HepG2 (cell line): Measurements from ENCODE around the gene TTC23L. TPM values are rescaled to one million over a fixed set of nuclear protein-coding genes. Genes with fewer than 3 reads are reported as not detected.

Source experiments
- CBFB ChIP-seq: sonication (generic); formaldehyde crosslinking; IDR thresholded peaks from 2 replicates; pipeline ENCODE4 v1.4.0; 2020; ENCODE audit warnings: missing genetic modification reagents
- HDAC2 ChIP-seq: sonication (generic); formaldehyde crosslinking; IDR thresholded peaks from 2 replicates; pipeline ENCODE4 v1.4.0; 2020; ENCODE audit warnings: missing genetic modification reagents
- HMGA1 ChIP-seq: sonication (generic); formaldehyde crosslinking; conservative IDR thresholded peaks from 2 replicates; pipeline ENCODE4 v1.4.0; 2020; ENCODE audit warnings: missing genetic modification reagents
- KLF13 ChIP-seq: sonication (generic); formaldehyde crosslinking; IDR thresholded peaks from 2 replicates; pipeline ENCODE4 v1.4.0; 2020; ENCODE audit warnings: mild to moderate bottlenecking, missing genetic modification reagents
- MTA1 ChIP-seq: sonication (generic); formaldehyde crosslinking; IDR thresholded peaks from 2 replicates; pipeline ENCODE4 v1.4.0; 2020; ENCODE audit warnings: missing genetic modification reagents, mild to moderate bottlenecking, borderline replicate concordance
- RFX3 ChIP-seq: IDR thresholded peaks from 2 replicates; pipeline ENCODE4 v1.6.1; 2016; ENCODE audit warnings: missing biosample characterization, missing genetic modification reagents
- SIN3B ChIP-seq: fragments of 150-350 bp; IDR thresholded peaks from 2 replicates; pipeline ENCODE4 v1.6.1; 2014; ENCODE audit warnings: low read length
- TARDBP ChIP-seq: sonication (generic); formaldehyde crosslinking; IDR thresholded peaks from 2 replicates; pipeline ENCODE4 v1.8.0; 2022; ENCODE audit warnings: mild to moderate bottlenecking, missing genetic modification reagents
- THAP11 ChIP-seq: IDR thresholded peaks from 2 replicates; pipeline ENCODE4 v1.6.1; 2016; ENCODE audit warnings: missing biosample characterization, missing genetic modification reagents
- ZBTB8A ChIP-seq: sonication (generic); formaldehyde crosslinking; IDR thresholded peaks from 2 replicates; pipeline ENCODE4 v1.4.0; 2020; ENCODE audit warnings: mild to moderate bottlenecking, low read depth, missing genetic modification reagents, borderline replicate concordance
- ZNF749 ChIP-seq: sonication (generic); formaldehyde crosslinking; IDR thresholded peaks from 2 replicates; pipeline ENCODE4 v1.8.0; 2022; ENCODE audit warnings: mild to moderate bottlenecking, missing genetic modification reagents, moderate library complexity, borderline replicate concordance
- polyA plus RNA-seq, 8 experiments: library from polyadenylated mRNA; depleted of rRNA in 3 of 8; stranded (reverse) in 7 of 8; unstranded in 1 of 8; fragments of >200 nt; fragmentation: Illumina TruSeq in 4 of 8; extraction: Trizol in 4 of 8; gene quantifications; 2 replicates each; pipeline versions ENCODE4 v1.2.1 to v1.2.3, GENCODE V29; 2011 to 2016; ENCODE audit warnings: low read depth in 4 of 8, missing spikeins in 1 of 8, mixed read lengths in 1 of 8; ENCODE audit not compliant: insufficient read depth in 1 of 8
- total RNA-seq, 5 experiments: library from RNA; depleted of rRNA; stranded (reverse); fragments of >200 nt; fragmentation: Illumina TruSeq; extraction: Trizol; gene quantifications; 2 replicates each; pipeline ENCODE4 v1.2.3, GENCODE V29; 2016; ENCODE audit warnings: low read depth in 1 of 5
- TF ChIP-seq, protein P1 (sequence below): sonication (generic); formaldehyde crosslinking; IDR thresholded peaks from 2 replicates; pipeline ENCODE4 v1.4.0; 2020; ENCODE audit warnings: missing genetic modification reagents, borderline replicate concordance
- TF ChIP-seq, protein P2 (sequence below): sonication (generic); formaldehyde crosslinking; IDR thresholded peaks from 2 replicates; pipeline ENCODE4 v1.9.0; 2021; ENCODE audit warnings: mild to moderate bottlenecking, missing genetic modification reagents
- TF ChIP-seq, protein P3 (sequence below): IDR thresholded peaks from 2 replicates; pipeline ENCODE4 v1.6.1; 2016; ENCODE audit warnings: mild to moderate bottlenecking, missing biosample characterization, missing genetic modification reagents
- TF ChIP-seq, protein P4 (sequence below): sonication (generic); formaldehyde crosslinking; IDR thresholded peaks from 2 replicates; pipeline ENCODE4 v1.5.0; 2020; ENCODE audit warnings: mild to moderate bottlenecking, missing genetic modification reagents, borderline replicate concordance
- TF ChIP-seq, protein P5 (sequence below): sonication (generic); formaldehyde crosslinking; IDR thresholded peaks from 2 replicates; pipeline ENCODE4 v1.4.0; 2020; ENCODE audit warnings: low read depth, mild to moderate bottlenecking, missing genetic modification reagents

TTC23L gene
- total and polyA plus RNA-seq, 2 of the 13 experiments (the other 11 are each of a cell fraction or from before 2014, with no cell fraction given) = 0.37 to 1.4 TPM

DNA sequence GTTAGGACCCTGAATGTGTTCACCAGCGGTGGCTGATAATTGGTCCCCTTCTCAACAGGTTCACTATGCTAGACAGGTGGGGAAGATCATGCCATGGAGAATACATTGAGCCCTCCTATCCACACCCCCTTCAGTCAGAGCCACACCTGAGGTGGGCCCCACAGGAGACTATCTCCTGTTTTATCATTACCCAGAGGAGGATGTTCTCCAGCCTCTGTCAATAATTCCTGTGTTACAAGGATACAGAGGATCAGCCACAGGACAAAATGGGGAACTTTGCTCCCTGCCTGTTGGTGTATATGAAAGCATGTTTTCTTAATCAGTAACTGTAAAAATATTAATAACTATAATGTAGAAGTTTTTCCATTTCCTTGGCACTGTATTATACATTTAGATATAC, 50.4 kb downstream of the TTC23L start (continued):
- TF ChIP-seq, protein P1, sequence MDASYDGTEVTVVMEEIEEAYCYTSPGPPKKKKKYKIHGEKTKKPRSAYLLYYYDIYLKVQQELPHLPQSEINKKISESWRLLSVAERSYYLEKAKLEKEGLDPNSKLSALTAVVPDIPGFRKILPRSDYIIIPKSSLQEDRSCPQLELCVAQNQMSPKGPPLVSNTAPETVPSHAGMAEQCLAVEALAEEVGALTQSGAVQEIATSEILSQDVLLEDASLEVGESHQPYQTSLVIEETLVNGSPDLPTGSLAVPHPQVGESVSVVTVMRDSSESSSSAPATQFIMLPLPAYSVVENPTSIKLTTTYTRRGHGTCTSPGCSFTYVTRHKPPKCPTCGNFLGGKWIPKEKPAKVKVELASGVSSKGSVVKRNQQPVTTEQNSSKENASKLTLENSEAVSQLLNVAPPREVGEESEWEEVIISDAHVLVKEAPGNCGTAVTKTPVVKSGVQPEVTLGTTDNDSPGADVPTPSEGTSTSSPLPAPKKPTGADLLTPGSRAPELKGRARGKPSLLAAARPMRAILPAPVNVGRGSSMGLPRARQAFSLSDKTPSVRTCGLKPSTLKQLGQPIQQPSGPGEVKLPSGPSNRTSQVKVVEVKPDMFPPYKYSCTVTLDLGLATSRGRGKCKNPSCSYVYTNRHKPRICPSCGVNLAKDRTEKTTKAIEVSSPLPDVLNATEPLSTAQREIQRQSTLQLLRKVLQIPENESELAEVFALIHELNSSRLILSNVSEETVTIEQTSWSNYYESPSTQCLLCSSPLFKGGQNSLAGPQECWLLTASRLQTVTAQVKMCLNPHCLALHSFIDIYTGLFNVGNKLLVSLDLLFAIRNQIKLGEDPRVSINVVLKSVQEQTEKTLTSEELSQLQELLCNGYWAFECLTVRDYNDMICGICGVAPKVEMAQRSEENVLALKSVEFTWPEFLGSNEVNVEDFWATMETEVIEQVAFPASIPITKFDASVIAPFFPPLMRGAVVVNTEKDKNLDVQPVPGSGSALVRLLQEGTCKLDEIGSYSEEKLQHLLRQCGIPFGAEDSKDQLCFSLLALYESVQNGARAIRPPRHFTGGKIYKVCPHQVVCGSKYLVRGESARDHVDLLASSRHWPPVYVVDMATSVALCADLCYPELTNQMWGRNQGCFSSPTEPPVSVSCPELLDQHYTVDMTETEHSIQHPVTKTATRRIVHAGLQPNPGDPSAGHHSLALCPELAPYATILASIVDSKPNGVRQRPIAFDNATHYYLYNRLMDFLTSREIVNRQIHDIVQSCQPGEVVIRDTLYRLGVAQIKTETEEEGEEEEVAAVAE (CRISPR knock-in tag) = 0 out of 2 replicates have a peak, but pooled peaks have one; percentile 42
- TF ChIP-seq ZNF749 (no peak), SIN3B (no peak), HMGA1 (CRISPR knock-in tag) (no peak), THAP11 (CRISPR knock-in tag) (peak; percentile 31; the same call in 1 of the 2 replicates), ZBTB8A (CRISPR knock-in tag) (no peak), MTA1 (CRISPR knock-in tag) (no peak), HDAC2 (CRISPR knock-in tag) (peak; percentile 83), TARDBP (CRISPR knock-in tag) (peak; percentile 52; the same call in 1 of the 2 replicates), CBFB (CRISPR knock-in tag) (no peak), RFX3 (CRISPR knock-in tag) (no peak), KLF13 (no peak)
- TF ChIP-seq, protein P2, sequence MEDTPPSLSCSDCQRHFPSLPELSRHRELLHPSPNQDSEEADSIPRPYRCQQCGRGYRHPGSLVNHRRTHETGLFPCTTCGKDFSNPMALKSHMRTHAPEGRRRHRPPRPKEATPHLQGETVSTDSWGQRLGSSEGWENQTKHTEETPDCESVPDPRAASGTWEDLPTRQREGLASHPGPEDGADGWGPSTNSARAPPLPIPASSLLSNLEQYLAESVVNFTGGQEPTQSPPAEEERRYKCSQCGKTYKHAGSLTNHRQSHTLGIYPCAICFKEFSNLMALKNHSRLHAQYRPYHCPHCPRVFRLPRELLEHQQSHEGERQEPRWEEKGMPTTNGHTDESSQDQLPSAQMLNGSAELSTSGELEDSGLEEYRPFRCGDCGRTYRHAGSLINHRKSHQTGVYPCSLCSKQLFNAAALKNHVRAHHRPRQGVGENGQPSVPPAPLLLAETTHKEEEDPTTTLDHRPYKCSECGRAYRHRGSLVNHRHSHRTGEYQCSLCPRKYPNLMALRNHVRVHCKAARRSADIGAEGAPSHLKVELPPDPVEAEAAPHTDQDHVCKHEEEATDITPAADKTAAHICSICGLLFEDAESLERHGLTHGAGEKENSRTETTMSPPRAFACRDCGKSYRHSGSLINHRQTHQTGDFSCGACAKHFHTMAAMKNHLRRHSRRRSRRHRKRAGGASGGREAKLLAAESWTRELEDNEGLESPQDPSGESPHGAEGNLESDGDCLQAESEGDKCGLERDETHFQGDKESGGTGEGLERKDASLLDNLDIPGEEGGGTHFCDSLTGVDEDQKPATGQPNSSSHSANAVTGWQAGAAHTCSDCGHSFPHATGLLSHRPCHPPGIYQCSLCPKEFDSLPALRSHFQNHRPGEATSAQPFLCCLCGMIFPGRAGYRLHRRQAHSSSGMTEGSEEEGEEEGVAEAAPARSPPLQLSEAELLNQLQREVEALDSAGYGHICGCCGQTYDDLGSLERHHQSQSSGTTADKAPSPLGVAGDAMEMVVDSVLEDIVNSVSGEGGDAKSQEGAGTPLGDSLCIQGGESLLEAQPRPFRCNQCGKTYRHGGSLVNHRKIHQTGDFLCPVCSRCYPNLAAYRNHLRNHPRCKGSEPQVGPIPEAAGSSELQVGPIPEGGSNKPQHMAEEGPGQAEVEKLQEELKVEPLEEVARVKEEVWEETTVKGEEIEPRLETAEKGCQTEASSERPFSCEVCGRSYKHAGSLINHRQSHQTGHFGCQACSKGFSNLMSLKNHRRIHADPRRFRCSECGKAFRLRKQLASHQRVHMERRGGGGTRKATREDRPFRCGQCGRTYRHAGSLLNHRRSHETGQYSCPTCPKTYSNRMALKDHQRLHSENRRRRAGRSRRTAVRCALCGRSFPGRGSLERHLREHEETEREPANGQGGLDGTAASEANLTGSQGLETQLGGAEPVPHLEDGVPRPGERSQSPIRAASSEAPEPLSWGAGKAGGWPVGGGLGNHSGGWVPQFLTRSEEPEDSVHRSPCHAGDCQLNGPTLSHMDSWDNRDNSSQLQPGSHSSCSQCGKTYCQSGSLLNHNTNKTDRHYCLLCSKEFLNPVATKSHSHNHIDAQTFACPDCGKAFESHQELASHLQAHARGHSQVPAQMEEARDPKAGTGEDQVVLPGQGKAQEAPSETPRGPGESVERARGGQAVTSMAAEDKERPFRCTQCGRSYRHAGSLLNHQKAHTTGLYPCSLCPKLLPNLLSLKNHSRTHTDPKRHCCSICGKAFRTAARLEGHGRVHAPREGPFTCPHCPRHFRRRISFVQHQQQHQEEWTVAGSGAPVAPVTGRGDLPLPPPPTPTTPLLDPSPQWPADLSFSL = no peak
- TF ChIP-seq, protein P3, sequence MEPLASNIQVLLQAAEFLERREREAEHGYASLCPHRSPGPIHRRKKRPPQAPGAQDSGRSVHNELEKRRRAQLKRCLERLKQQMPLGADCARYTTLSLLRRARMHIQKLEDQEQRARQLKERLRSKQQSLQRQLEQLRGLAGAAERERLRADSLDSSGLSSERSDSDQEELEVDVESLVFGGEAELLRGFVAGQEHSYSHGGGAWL (CRISPR knock-in tag) = no peak
- TF ChIP-seq, protein P4, sequence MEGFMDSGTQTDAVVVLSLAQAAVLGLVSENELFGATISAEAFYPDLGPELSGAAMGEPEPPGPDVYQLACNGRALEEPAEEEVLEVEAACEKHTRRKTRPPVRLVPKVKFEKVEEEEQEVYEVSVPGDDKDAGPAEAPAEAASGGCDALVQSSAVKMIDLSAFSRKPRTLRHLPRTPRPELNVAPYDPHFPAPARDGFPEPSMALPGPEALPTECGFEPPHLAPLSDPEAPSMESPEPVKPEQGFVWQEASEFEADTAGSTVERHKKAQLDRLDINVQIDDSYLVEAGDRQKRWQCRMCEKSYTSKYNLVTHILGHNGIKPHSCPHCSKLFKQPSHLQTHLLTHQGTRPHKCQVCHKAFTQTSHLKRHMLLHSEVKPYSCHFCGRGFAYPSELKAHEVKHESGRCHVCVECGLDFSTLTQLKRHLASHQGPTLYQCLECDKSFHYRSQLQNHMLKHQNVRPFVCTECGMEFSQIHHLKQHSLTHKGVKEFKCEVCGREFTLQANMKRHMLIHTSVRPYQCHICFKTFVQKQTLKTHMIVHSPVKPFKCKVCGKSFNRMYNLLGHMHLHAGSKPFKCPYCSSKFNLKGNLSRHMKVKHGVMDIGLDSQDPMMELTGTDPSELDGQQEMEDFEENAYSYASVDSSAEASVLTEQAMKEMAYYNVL (CRISPR knock-in tag) = no peak
- TF ChIP-seq, protein P5, sequence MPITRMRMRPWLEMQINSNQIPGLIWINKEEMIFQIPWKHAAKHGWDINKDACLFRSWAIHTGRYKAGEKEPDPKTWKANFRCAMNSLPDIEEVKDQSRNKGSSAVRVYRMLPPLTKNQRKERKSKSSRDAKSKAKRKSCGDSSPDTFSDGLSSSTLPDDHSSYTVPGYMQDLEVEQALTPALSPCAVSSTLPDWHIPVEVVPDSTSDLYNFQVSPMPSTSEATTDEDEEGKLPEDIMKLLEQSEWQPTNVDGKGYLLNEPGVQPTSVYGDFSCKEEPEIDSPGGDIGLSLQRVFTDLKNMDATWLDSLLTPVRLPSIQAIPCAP = no peak
